ENCODE results near the gene CLDN1.

Gene CLDN1

GRCh38 chr3:190320594-190321362 is 1.5 kb downstream of the CLDN1 start:
- Histone ChIP-seq H3K4me3 (ENCODE audit: low read length, poor library complexity, severe bottlenecking) (no peak overlapping the region), H3K79me2 (ENCODE audit: insufficient read depth, low read length) (no peaks in the 10 kb centered on the region), H3K9me3 (ENCODE audit: insufficient read depth, low read depth, low read length) (no peaks in the 10 kb centered on the region), H3K36me3 (ENCODE audit: insufficient read depth, low read length) (no peaks in the 10 kb centered on the region), H2AFZ (ENCODE audit: low read length) (no peak overlapping the region), H3K9ac (ENCODE audit: low read depth, low read length, poor library complexity, severe bottlenecking) (no peak overlapping the region), H3K9me2 (replicated peaks; ENCODE audit: low read depth, low read length) (no peaks in the 10 kb centered on the region), H3K4me2 (ENCODE audit: low read depth, low read length, poor library complexity, severe bottlenecking) (no peak overlapping the region), H3K4me1 (ENCODE audit: insufficient read depth, low read length, poor library complexity, severe bottlenecking) (no peaks in the 10 kb centered on the region), H3F3A (ENCODE audit: low read depth) (no peaks in the 10 kb centered on the region), H3K27me3 (ENCODE audit: insufficient read depth, low read length, poor library complexity, severe bottlenecking) (no peaks in the 10 kb centered on the region), H4K20me1 (ENCODE audit: insufficient read depth, low read length, poor library complexity, severe bottlenecking) (no peaks in the 10 kb centered on the region)
- TF ChIP-seq CTCF (conservative IDR thresholded peaks at IDR 0.05; ENCODE audit: low read length) (no peak), EZH2phosphoT487 (IDR thresholded peaks at IDR 0.05; ENCODE audit: borderline replicate concordance) (no peak)

- H3K9me3 ChIP-seq (ENCODE audit: insufficient read depth, low read depth, low read length), result no peaks in the 10 kb centered on the region
- no peak overlapping the region for H3K4me3 ChIP-seq (ENCODE audit: low read length, poor library complexity, severe bottlenecking)
- H2AFZ ChIP-seq (ENCODE audit: low read length), result no peak overlapping the region
- no peaks in the 10 kb centered on the region for H3K36me3 ChIP-seq (ENCODE audit: insufficient read depth, low read length)
- TF ChIP-seq EZH2phosphoT487 (IDR thresholded peaks at IDR 0.05; ENCODE audit: borderline replicate concordance), result no peak
- no peak for TF ChIP-seq CTCF (conservative IDR thresholded peaks at IDR 0.05; ENCODE audit: low read length)
- no peak overlapping the region for H3K4me2 ChIP-seq (ENCODE audit: low read depth, low read length, poor library complexity, severe bottlenecking)
- H3K4me1 ChIP-seq (ENCODE audit: insufficient read depth, low read length, poor library complexity, severe bottlenecking), result no peaks in the 10 kb centered on the region
- no peaks in the 10 kb centered on the region for H3K9me2 ChIP-seq (replicated peaks; ENCODE audit: low read depth, low read length)
- no peaks in the 10 kb centered on the region for H3F3A ChIP-seq (ENCODE audit: low read depth)
- H3K9ac ChIP-seq (ENCODE audit: low read depth, low read length, poor library complexity, severe bottlenecking), result no peak overlapping the region
- no peaks in the 10 kb centered on the region for H3K79me2 ChIP-seq (ENCODE audit: insufficient read depth, low read length)
- H4K20me1 ChIP-seq (ENCODE audit: insufficient read depth, low read length, poor library complexity, severe bottlenecking), result no peaks in the 10 kb centered on the region
- no peaks in the 10 kb centered on the region for H3K27me3 ChIP-seq (ENCODE audit: insufficient read depth, low read length, poor library complexity, severe bottlenecking)
Measured at GRCh38 chr3:190319660-190320059, 2.6 kb downstream of the CLDN1 start.

GRCh38 chr3:190318666-190319065 is 3.6 kb downstream of the CLDN1 start:
- Histone ChIP-seq H3K9me3 (ENCODE audit: insufficient read depth, low read depth, low read length) (no peaks in the 10 kb centered on the region), H2AFZ (ENCODE audit: low read length) (no peak overlapping the region), H3F3A (ENCODE audit: low read depth) (no peaks in the 10 kb centered on the region), H3K4me1 (ENCODE audit: insufficient read depth, low read length, poor library complexity, severe bottlenecking) (no peaks in the 10 kb centered on the region), H3K79me2 (ENCODE audit: insufficient read depth, low read length) (no peaks in the 10 kb centered on the region), H3K4me2 (ENCODE audit: low read depth, low read length, poor library complexity, severe bottlenecking) (no peak overlapping the region), H3K9me2 (replicated peaks; ENCODE audit: low read depth, low read length) (no peaks in the 10 kb centered on the region), H3K27me3 (ENCODE audit: insufficient read depth, low read length, poor library complexity, severe bottlenecking) (no peaks in the 10 kb centered on the region), H3K9ac (ENCODE audit: low read depth, low read length, poor library complexity, severe bottlenecking) (no peak overlapping the region), H4K20me1 (ENCODE audit: insufficient read depth, low read length, poor library complexity, severe bottlenecking) (no peaks in the 10 kb centered on the region), H3K36me3 (ENCODE audit: insufficient read depth, low read length) (no peaks in the 10 kb centered on the region), H3K4me3 (ENCODE audit: low read length, poor library complexity, severe bottlenecking) (no peak overlapping the region)
- TF ChIP-seq CTCF (conservative IDR thresholded peaks at IDR 0.05; ENCODE audit: low read length), result no peak
- TF ChIP-seq EZH2phosphoT487 (IDR thresholded peaks at IDR 0.05; ENCODE audit: borderline replicate concordance), result no peak

All from Loucy (cell line).